Sigmoid colon (tissue), 7 donors: ENCODE results near the gene CARD8. TPM values are rescaled to one million over a fixed set of nuclear protein-coding genes. Genes with fewer than 3 reads are reported as not detected.

Source experiments
- DNase-seq: peaks from one replicate; pipeline ENCODE4 v3.0.0-alpha.2; 2019
- H3K27ac ChIP-seq, 4 donors: fragments of 200-600 bp; sonication (generic); one replicate each; pipeline ENCODE4 v1.5.1; 2016 to 2019; ENCODE audit warnings: mild to moderate bottlenecking in 1 of 4
- H3K27me3 ChIP-seq, 3 donors: fragments of 200-600 bp; sonication (generic); one replicate each; pipeline ENCODE4 v1.5.1; 2019; ENCODE audit warnings: mild to moderate bottlenecking in 1 of 3
- H3K36me3 ChIP-seq, 4 donors: fragments of 200-600 bp; sonication (generic); one replicate each; pipeline ENCODE4 v1.5.1; 2016 to 2019
- H3K4me1 ChIP-seq, 4 donors: fragments of 200-600 bp; sonication (generic); one replicate each; pipeline ENCODE4 v1.5.1; 2017 to 2019
- H3K4me3 ChIP-seq, 4 donors: fragments of 200-600 bp; sonication (generic); one replicate each; pipeline ENCODE4 v1.5.1; 2017 to 2019; ENCODE audit warnings: mild to moderate bottlenecking in 2 of 4, moderate library complexity in 1 of 4
- H3K9me3 ChIP-seq, 4 donors: fragments of 200-600 bp in 3 of 4; sonication (generic) in 3 of 4; one replicate each; pipeline versions ENCODE4 v1.5.1 to v1.6.1; 2013 to 2019
- CTCF ChIP-seq, 4 experiments: fragments of 450-650 bp in 3 of 4; fragments of 200-600 bp in 1 of 4; IDR thresholded peaks; one replicate each; pipeline ENCODE4 v1.5.1; 2016 to 2019; ENCODE audit warnings: antibody characterized with exemption in 4 of 4, mild to moderate bottlenecking in 3 of 4, moderate library complexity in 2 of 4
- EP300 ChIP-seq, 4 donors: sonication (generic); formaldehyde crosslinking; IDR thresholded peaks; one replicate each; pipeline ENCODE4 v1.6.1; 2017; ENCODE audit warnings: antibody characterized with exemption in 4 of 4
- POLR2A ChIP-seq, 2 donors: fragments of 450-650 bp; IDR thresholded peaks; one replicate each; pipeline ENCODE4 v1.6.1; 2016; ENCODE audit warnings: antibody characterized with exemption in 2 of 2, mild to moderate bottlenecking in 2 of 2, moderate library complexity in 2 of 2
- POLR2AphosphoS5 ChIP-seq, 4 donors: sonication (generic); formaldehyde crosslinking; IDR thresholded peaks; one replicate each; pipeline ENCODE4 v1.6.1; 2017; ENCODE audit warnings: antibody characterized with exemption in 4 of 4
- WGBS, 2 donors: extraction: QIAGEN DNeasy Blood & Tissue Kit; methylation state at CpG; one replicate each; pipeline ENCODE4 v1.1.7; 2013; 5-methylcytosine and 5-hydroxymethylcytosine counted together
- intact Hi-C: fragments of 100-400 bp; cut with DNase I; formaldehyde crosslinking; loops from one replicate; pipeline ENCODE4 v1.15.1; 2023
- polyA plus RNA-seq, 3 donors: library from polyadenylated mRNA; stranded (reverse); fragments of 200-250 nt; gene quantifications; one replicate each; pipeline ENCODE4 v1.2.3, GENCODE V29; 2013
- total RNA-seq, 4 donors: library from RNA; depleted of rRNA; stranded (reverse); fragments of >200 nt; gene quantifications; one replicate each; pipeline ENCODE4 v1.1.0, GENCODE V29; 2016
- donor health status: healthy with polysubstance abuse.
- donor health status: Bipolar disorder and iron deficiency.
- donor health status: healthy.

CARD8 gene
- total and polyA plus RNA-seq, 7 donors = 6.0 to 37.7 (median 22.3) TPM

DNA sequence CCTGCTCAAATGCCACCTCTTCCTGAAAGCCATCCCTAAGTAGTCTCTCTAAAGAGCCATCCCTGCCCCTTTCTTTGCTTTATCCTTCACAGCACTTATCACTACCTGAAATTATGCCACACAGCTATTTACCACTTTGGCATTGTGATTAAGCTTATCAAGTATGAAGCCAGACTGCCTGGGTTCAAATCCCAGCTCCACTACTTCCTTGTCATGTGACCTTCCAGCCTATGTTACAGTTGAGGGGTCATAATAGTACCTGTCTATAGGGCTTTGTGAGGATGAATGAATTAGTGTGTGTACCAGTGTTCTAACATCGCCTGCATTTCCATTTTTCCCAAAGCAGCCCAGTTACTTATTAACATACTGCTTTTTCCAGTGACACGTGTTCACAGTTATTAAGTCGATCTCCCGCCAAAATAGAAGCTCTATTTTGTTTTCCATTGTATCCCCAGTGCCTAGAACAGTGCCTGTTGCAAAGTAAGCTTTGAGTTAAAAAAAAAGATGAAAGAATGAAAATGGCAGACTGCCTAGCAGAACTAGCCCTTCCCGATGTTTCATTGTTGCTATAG, 52.4 kb downstream of the CARD8 start:
- intact Hi-C loops = loop anchor here (5.0 kb wide), 1 partner anchor 59 kb away; no protein-coding TSS in a partner anchor
- Histone ChIP-seq H3K27ac (peak overlapping the region; percentile 77 to 79 (median 78)), H3K36me3 (no peaks in the 10 kb centered on the region), H3K27me3 (no peaks in the 10 kb centered on the region), H3K4me1 (peaks cover 0 to 21% (median 15%) of the 10 kb centered on the region in 4 donors), H3K4me3 (peak overlapping the region; percentile 61 to 76 (median 68)), H3K9me3 (no peaks in the 10 kb centered on the region)
- 7 to 18% methylated on average over 5 of the region's 5 CpGs for WGBS, 2 donors
- TF ChIP-seq EP300 (IDR thresholded peaks at IDR 0.05) (no peak), POLR2A (IDR thresholded peaks at IDR 0.05) (no peak), POLR2AphosphoS5 (IDR thresholded peaks at IDR 0.05) (no peak), CTCF (IDR thresholded peaks at IDR 0.05) (no peak)
- no peak for DNase-seq

- intact Hi-C loops = no loop called here
- H3K4me1 ChIP-seq = peaks cover 0 to 5% (median 0%) of the 10 kb centered on the region in 4 donors
- peaks cover 0 to 6% (median 0%) of the 10 kb centered on the region in 4 donors for H3K36me3 ChIP-seq
- 43 to 65% methylated on average over 13 of the region's 13 CpGs for WGBS, 2 donors
- H3K27ac ChIP-seq = no peak overlapping the region
- H3K4me3 ChIP-seq = no peak overlapping the region
- no peak for DNase-seq
- no peaks in the 10 kb centered on the region for H3K9me3 ChIP-seq
- H3K27me3 ChIP-seq = peaks cover 0 to 6% (median 0%) of the 10 kb centered on the region in 3 donors
- TF ChIP-seq POLR2A (IDR thresholded peaks at IDR 0.05) (no peak), POLR2AphosphoS5 (IDR thresholded peaks at IDR 0.05) (no peak), EP300 (IDR thresholded peaks at IDR 0.05) (no peak), CTCF (IDR thresholded peaks at IDR 0.05) (no peak)
Observed at GRCh38 chr19:48196933-48197665, 58.6 kb downstream of the CARD8 start.

GRCh38 chr19:48196321-48196763, 59.4 kb downstream of the CARD8 start:
- 73 to 79% methylated on average over 23 of the region's 23 CpGs for WGBS, 2 donors
- no peaks in the 10 kb centered on the region for H3K9me3 ChIP-seq
- TF ChIP-seq CTCF (IDR thresholded peaks at IDR 0.05) (no peak), POLR2A (IDR thresholded peaks at IDR 0.05) (no peak), POLR2AphosphoS5 (IDR thresholded peaks at IDR 0.05) (no peak), EP300 (IDR thresholded peaks at IDR 0.05) (no peak)
- intact Hi-C loops = no loop called here
- H3K27me3 ChIP-seq = peaks cover 0 to 6% (median 0%) of the 10 kb centered on the region in 3 donors
- no peak overlapping the region for H3K4me3 ChIP-seq
- H3K36me3 ChIP-seq = peaks cover 0 to 11% (median 0%) of the 10 kb centered on the region in 4 donors
- peaks cover 0 to 5% (median 0%) of the 10 kb centered on the region in 4 donors for H3K4me1 ChIP-seq
- DNase-seq = no peak
- H3K27ac ChIP-seq = no peak overlapping the region

DNA sequence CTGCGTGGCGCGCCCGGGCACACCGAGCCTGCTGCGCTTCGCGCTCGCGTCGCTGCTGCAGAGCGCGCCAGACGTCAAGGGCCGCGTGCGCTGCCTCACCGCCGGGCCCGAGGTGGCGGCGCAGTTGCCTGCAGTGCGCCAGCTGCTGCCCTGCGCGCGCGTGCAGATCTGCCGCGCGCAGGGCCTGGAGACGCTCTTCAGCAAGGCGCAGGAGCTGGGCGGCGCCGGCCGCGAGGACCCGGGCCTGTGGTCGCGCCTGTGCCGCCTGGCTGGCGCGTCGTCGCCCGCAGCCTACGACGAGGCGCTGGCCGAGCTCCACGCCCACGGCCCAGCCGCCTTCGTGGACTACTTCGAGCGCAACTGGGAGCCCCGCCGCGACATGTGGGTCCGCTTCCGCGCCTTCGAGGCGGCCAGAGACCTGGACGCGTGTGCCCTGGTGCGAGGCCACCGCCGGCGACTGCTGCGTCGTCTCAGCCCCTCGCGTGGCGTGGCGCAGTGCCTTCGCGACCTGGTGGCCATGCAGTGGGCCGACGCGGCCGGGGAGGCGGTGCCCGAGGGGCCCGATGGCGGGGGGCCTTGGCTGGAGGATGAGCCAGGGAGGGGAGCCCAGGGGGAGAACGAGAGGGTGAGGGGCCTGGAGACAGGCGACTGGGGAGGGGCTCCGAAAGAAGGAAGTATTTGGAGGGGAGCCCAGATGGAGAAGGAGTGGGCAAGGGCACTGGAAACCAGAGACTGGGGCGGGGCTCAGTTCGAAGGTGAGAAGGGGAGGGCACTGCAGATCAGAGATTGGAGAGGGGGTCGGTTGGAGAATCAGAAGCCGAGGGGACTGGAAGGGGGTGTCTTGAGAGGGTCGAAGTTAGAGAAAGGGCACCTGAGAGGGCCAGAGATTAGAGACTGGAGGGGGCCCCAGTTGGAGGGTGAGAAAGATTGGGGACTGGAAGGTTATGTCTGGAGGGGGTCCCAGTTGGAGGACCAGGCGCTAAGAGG, 60.6 kb downstream of the CARD8 start:
- 87 to 92% methylated on average over 95 of the region's 95 CpGs for WGBS, 2 donors
- H3K27me3 ChIP-seq = peaks cover 0 to 6% (median 0%) of the 10 kb centered on the region in 3 donors
- H3K4me3 ChIP-seq = no peak overlapping the region
- peaks cover 0 to 5% (median 0%) of the 10 kb centered on the region in 4 donors for H3K4me1 ChIP-seq
- peaks cover 0 to 16% (median 0%) of the 10 kb centered on the region in 4 donors for H3K36me3 ChIP-seq
- intact Hi-C loops = no loop called here
- no peaks in the 10 kb centered on the region for H3K9me3 ChIP-seq
- H3K27ac ChIP-seq = no peak overlapping the region
- DNase-seq = peak; percentile 4
- TF ChIP-seq POLR2AphosphoS5 (IDR thresholded peaks at IDR 0.05) (no peak), CTCF (IDR thresholded peaks at IDR 0.05) (no peak), POLR2A (IDR thresholded peaks at IDR 0.05) (no peak), EP300 (IDR thresholded peaks at IDR 0.05) (no peak)
